H1 (cell line): Measurements from ENCODE around the gene RUVBL1. TPM values are rescaled to one million over a fixed set of nuclear protein-coding genes. Genes with fewer than 3 reads are reported as not detected.

Experiments used
- CHD2 ChIP-seq: IDR thresholded peaks from 2 replicates; pipeline ENCODE4 v1.6.1; 2012; ENCODE audit warnings: low read length, improper control_type of control experiment
- HDAC6 ChIP-seq: IDR thresholded peaks from one replicate; pipeline ENCODE4 v1.7.1; 2012; ENCODE audit warnings: low read depth, mild to moderate bottlenecking, inconsistent platforms, low read length, moderate library complexity
- SAP30 ChIP-seq: fragments of 300-600 bp; sonication (generic); IDR thresholded peaks from 2 replicates; pipeline ENCODE4 v1.7.1; 2012; ENCODE audit warnings: low read length, moderate library complexity, mild to moderate bottlenecking, inconsistent platforms; ENCODE audit not compliant: insufficient read depth, insufficient replicate concordance
- TEAD4 ChIP-seq: IDR thresholded peaks from 2 replicates; pipeline ENCODE4 v1.6.1; 2012; ENCODE audit warnings: low read depth, low read length, inconsistent platforms, mixed read lengths
- polyA plus RNA-seq, 7 experiments: library from polyadenylated mRNA; depleted of rRNA in 3 of 7; stranded (reverse) in 5 of 7; unstranded in 2 of 7; fragments of >200 nt in 5 of 7; fragments of 200-250 nt in 2 of 7; gene quantifications; 1 replicate in 5 of 7; 2 replicates in 1 of 7; 4 replicates in 1 of 7; pipeline versions ENCODE4 v1.2.1 to v1.2.3, GENCODE V29; 2011 to 2013; ENCODE audit warnings: missing spikeins in 2 of 7, mixed read lengths in 2 of 7
- total RNA-seq: library from RNA; stranded (reverse); fragmentation: NEBNext Ultra II Directional; extraction: Animal tissue kit (Norgen Biotek cat#: 25700); gene quantifications from 2 replicates; pipeline ENCODE4 v1.2.1, GENCODE V29; 2021

Gene RUVBL1
- total and polyA plus RNA-seq, 2 of the 8 experiments (the other 6 are each of a cell fraction or from before 2014, with no cell fraction given) = 112 to 135 TPM

DNA sequence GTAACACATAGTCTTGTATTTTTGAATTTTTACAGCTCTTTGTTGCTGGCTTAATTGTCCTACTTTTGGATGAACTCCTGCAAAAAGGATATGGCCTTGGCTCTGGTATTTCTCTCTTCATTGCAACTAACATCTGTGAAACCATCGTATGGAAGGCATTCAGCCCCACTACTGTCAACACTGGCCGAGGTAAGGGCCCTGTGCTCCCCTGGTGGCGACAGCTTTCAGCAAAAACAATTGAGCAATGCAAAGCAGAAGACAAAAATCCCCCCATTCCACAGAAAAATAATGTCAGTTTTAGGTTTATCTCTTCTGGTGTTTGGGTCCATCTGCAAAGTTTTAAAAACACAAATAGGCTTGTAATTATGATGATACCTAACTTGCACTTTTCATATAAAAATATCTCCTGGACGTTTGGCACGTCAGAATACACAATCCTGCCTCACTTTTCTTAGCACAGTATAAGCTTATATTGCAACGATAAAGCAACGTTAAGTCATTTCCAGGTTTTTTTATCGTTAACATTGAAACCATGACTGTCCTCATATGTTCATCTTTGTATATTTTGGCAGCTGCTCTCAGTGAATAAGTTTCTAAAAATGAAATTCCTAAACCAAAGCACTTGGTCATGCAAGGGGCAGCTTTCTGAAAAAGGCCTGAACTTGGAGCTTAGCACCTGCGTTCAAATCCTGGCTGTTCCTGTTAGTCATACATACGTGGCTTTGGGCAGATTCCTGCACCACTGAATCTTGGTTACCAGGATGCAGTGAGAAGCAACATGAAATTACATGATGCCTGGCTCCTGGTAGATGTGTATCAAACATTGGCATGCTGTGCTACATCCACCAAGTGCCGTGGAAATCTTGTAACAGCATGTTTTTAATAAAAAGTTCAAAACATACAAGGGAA, 62.9 kb downstream of the RUVBL1 start (continued):
- TF ChIP-seq CHD2 (no peak), TEAD4 (no peak), SAP30 (no peak), HDAC6 (no peak)
